DND-41 (cell line): Measurements from ENCODE around the gene GALNT5.

ENCODE experiments used
- CTCF ChIP-seq: IDR thresholded peaks from 2 replicates; pipeline ENCODE4 v1.5.1; 2012; ENCODE audit warnings: borderline replicate concordance, low read length, moderate library complexity, mild to moderate bottlenecking; ENCODE audit not compliant: poor library complexity, severe bottlenecking; ENCODE audit errors: extremely low read depth
- EZH2 ChIP-seq: IDR thresholded peaks from 3 replicates; pipeline ENCODE4 v1.6.1; 2012; ENCODE audit warnings: borderline replicate concordance, low read depth, mild to moderate bottlenecking, moderate library complexity, low read length, inconsistent platforms; ENCODE audit not compliant: severe bottlenecking

DNA sequence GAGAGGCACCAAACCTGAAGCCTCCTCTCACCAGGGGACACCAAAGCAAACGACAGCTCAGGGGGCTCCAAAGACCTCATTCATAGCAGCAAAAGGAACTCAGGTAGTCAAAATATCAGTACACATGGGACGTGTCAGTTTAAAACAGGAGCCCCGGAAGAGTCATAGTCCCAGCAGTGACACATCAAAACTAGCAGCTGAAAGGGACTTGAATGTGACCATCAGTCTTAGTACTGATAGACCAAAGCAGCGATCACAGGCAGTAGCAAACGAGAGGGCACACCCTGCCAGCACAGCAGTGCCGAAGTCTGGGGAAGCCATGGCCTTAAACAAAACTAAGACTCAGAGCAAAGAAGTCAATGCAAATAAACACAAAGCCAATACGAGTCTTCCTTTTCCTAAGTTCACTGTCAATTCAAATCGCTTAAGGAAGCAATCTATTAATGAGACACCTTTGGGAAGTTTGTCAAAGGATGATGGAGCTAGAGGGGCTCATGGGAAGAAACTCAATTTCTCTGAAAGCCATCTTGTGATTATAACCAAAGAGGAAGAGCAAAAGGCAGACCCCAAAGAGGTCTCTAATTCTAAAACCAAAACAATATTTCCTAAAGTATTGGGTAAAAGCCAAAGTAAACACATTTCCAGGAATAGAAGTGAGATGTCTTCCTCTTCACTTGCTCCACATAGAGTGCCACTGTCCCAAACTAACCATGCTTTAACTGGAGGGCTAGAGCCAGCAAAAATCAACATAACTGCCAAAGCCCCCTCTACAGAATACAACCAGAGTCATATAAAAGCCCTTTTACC, 1.2 kb downstream of the GALNT5 start:
- TF ChIP-seq CTCF, result no peak
- TF ChIP-seq EZH2, result no peak
